SU-DHL-6 (cell line): Measurements from ENCODE around the gene GPR137C.

ENCODE experiments used
- EZH2phosphoT487 ChIP-seq: fragments of 200-600 bp; sonication (generic), shearing (Covaris generic); conservative IDR thresholded peaks from 2 replicates; pipeline ENCODE4 v1.6.1; 2018; ENCODE audit warnings: mild to moderate bottlenecking, antibody characterized with exemption, low read length, moderate library complexity, mixed read lengths
- TF ChIP-seq, protein P1 (sequence below): fragments of 200-600 bp; sonication (generic); IDR thresholded peaks from one replicate; pipeline ENCODE4 v1.5.1; 2017; ENCODE audit warnings: antibody characterized with exemption, mild to moderate bottlenecking, low read length, moderate library complexity; ENCODE audit not compliant: insufficient read depth, poor library complexity, severe bottlenecking

DNA sequence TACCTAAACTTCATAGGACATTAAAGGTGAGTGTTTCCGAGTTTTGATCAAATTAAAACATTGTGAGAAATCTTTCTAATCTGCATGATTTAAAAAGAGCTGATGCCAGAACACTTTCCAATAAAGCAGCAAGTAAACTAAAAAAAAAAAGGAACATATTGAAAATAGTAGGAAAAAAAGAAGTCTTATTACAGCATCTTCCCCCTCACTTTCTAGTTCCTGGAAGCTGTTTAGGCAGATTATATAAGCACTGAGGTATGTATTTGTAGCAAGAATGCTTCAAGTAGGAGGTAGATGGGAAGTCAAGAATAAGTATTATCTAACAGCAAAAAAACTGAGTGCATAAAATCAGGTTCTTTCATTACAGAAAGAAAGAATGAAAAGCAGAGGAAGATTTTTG lies 96.9 kb downstream of the GPR137C start:
- TF ChIP-seq, protein P1, sequence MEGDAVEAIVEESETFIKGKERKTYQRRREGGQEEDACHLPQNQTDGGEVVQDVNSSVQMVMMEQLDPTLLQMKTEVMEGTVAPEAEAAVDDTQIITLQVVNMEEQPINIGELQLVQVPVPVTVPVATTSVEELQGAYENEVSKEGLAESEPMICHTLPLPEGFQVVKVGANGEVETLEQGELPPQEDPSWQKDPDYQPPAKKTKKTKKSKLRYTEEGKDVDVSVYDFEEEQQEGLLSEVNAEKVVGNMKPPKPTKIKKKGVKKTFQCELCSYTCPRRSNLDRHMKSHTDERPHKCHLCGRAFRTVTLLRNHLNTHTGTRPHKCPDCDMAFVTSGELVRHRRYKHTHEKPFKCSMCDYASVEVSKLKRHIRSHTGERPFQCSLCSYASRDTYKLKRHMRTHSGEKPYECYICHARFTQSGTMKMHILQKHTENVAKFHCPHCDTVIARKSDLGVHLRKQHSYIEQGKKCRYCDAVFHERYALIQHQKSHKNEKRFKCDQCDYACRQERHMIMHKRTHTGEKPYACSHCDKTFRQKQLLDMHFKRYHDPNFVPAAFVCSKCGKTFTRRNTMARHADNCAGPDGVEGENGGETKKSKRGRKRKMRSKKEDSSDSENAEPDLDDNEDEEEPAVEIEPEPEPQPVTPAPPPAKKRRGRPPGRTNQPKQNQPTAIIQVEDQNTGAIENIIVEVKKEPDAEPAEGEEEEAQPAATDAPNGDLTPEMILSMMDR = no peak
- no peak for TF ChIP-seq EZH2phosphoT487
